ENCODE data around the gene TUBG2. TPM values are rescaled to one million over a fixed set of nuclear protein-coding genes. Genes with fewer than 3 reads are reported as not detected.

Gene TUBG2
- polyA plus RNA-seq, 1 of the 3 experiments (the other 2 are of a cell fraction), result 33.9 TPM

- TF ChIP-seq REST (IDR thresholded peaks at IDR 0.05; ENCODE audit: low read depth, low read length) (no peak), USF1 (IDR thresholded peaks at IDR 0.05; ENCODE audit: borderline replicate concordance, low read depth) (no peak), EP300 (IDR thresholded peaks at IDR 0.05; ENCODE audit: borderline replicate concordance in 1 of 2, low read depth in 1 of 2, low read length in 1 of 2) (no peak), ELF1 (IDR thresholded peaks at IDR 0.05) (peak; percentile 42; the same call in 1 of the 2 replicates), RCOR1 (IDR thresholded peaks at IDR 0.05; ENCODE audit: low read length) (peak; percentile 63; the same call in 1 of the 2 replicates), TEAD4 (IDR thresholded peaks at IDR 0.05; ENCODE audit: borderline replicate concordance, insufficient read depth) (0 out of 2 replicates have a peak, but pooled peaks have one; percentile 14), GATA2 (CRISPR knock-in tag; IDR thresholded peaks at IDR 0.05) (no peak)
- TF ChIP-seq, protein P1, sequence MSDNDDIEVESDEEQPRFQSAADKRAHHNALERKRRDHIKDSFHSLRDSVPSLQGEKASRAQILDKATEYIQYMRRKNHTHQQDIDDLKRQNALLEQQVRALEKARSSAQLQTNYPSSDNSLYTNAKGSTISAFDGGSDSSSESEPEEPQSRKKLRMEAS (IDR thresholded peaks at IDR 0.05; ENCODE audit: low read depth), result peak; percentile 95
Observed at GRCh38 chr17:42679492-42680330, 20.6 kb downstream of the TUBG2 start (continued).

DNA sequence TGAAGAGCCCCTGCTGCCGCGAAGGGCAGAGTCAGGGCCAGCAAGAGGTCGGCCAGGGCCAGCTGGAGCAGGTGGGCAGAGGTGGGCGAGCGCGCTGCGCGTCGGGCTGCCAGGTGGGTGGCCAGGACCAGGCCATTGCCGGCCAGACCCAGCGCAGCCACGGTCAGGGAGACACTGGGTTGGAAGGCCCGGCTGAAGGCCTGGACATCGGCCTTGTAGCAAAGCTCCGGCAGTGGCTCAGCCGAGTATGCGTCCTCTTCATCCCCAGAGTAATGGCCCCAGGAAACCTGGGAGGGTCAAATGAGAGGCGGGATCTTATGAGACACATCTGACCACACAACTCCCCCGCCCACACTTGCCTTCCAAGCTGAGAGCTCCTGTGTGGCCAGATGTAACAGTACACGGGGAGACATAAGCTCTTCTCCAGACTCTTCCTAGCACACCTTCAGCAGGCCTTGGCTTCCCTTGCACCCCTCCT is 21.3 kb downstream of the TUBG2 start:
- no peaks in the 10 kb centered on the region for H3K9me2 ChIP-seq
- POLR2A ChIA-PET, result interaction anchor here (0.6 to 6.0 kb wide), 6 partner anchors 13 to 103 kb away, joined by 3 to 63 read pairs (median 4); partner anchors contain the start of genes PSMC3IP, RETREG3 and TUBG1
- peaks cover 17% of the 10 kb centered on the region for H3K79me2 ChIP-seq (ENCODE audit: insufficient read depth)
- no peaks in the 10 kb centered on the region for H3K9me3 ChIP-seq
- DNase-seq, result no peak
- H3K9ac ChIP-seq, result no peak overlapping the region
- H3K4me2 ChIP-seq, result peak overlapping the region; percentile 90; the same call in 1 of the 2 replicates
- peak overlapping the region; percentile 87 to 99; a peak in 2 of 4 replicates for H3K27ac ChIP-seq (ENCODE audit: low read depth in 2 of 2, low read length in 1 of 2)
- peaks cover 0 to 6% of the 10 kb centered on the region in 2 experiments for H3K36me3 ChIP-seq (replicated peaks in 1 of 2; ENCODE audit: control insufficient read depth in 1 of 2, insufficient read depth in 2 of 2, low read length in 1 of 2)
- no peak overlapping the region for H3K4me3 ChIP-seq (ENCODE audit: low read depth in 2 of 2, low read length in 1 of 2)
- H4K20me1 ChIP-seq (ENCODE audit: insufficient read depth), result peaks cover 6% of the 10 kb centered on the region
- TF ChIP-seq GABPA (IDR thresholded peaks at IDR 0.05; ENCODE audit: low read depth), result no peak
- TF ChIP-seq, protein P2, sequence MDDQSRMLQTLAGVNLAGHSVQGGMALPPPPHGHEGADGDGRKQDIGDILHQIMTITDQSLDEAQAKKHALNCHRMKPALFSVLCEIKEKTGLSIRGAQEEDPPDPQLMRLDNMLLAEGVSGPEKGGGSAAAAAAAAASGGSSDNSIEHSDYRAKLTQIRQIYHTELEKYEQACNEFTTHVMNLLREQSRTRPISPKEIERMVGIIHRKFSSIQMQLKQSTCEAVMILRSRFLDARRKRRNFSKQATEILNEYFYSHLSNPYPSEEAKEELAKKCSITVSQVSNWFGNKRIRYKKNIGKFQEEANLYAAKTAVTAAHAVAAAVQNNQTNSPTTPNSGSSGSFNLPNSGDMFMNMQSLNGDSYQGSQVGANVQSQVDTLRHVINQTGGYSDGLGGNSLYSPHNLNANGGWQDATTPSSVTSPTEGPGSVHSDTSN (IDR thresholded peaks at IDR 0.05), result no peak
- TF ChIP-seq NFIC (IDR thresholded peaks at IDR 0.05; ENCODE audit: borderline replicate concordance), result no peak
- 92% methylated on average over 19 of the region's 20 CpGs for WGBS (ENCODE audit: low lambda C conversion rate)
- H3K27me3 ChIP-seq (ENCODE audit: insufficient read depth), result no peaks in the 10 kb centered on the region
- peaks cover 10 to 45% of the 10 kb centered on the region in 2 experiments for H3K4me1 ChIP-seq (ENCODE audit: control insufficient read depth in 1 of 2, insufficient read depth in 2 of 2, low read depth in 1 of 2, low read length in 1 of 2)
- peaks cover 33% of the 10 kb centered on the region for H3F3A ChIP-seq (replicated peaks; ENCODE audit: insufficient read depth)
- CTCF ChIA-PET, result interaction anchor here (0.8 to 8.9 kb wide), 26 partner anchors 9 to 112 kb away, joined by 3 to 221 read pairs (median 5); partner anchors contain the start of genes MLX, PSMC3IP, RETREG3 and TUBG1
- 0 out of 2 replicates have a peak overlapping the region, but pooled peaks have one; percentile 84 for H2AFZ ChIP-seq (ENCODE audit: low read depth)

Data from SK-N-SH (cell line).